MM.1S (cell line): ENCODE data around the gene MEGF8.
"Not testable (repeated sequence)": the region's sequence is repeated elsewhere in the genome, so short reads cannot be mapped to it uniquely, and the experiment has no call there.

ENCODE experiments used
- CTCF ChIP-seq: fragments of 300-600 bp; sonication (generic); IDR thresholded peaks from 2 replicates; pipeline ENCODE4 v1.5.1; 2016; ENCODE audit warnings: antibody characterized with exemption, low read length, mixed read lengths
- EZH2 ChIP-seq: fragments of 300-600 bp; sonication (generic); optimal IDR thresholded peaks from 2 replicates; pipeline ENCODE3; 2017; ENCODE audit warnings: low read depth, mild to moderate bottlenecking, antibody characterized with exemption, low read length, mixed read lengths
- EZH2phosphoT487 ChIP-seq: fragments of 300-600 bp; sonication (generic); IDR thresholded peaks from 2 replicates; pipeline ENCODE4 v1.6.1; 2018; ENCODE audit warnings: antibody characterized with exemption, low read length

DNA sequence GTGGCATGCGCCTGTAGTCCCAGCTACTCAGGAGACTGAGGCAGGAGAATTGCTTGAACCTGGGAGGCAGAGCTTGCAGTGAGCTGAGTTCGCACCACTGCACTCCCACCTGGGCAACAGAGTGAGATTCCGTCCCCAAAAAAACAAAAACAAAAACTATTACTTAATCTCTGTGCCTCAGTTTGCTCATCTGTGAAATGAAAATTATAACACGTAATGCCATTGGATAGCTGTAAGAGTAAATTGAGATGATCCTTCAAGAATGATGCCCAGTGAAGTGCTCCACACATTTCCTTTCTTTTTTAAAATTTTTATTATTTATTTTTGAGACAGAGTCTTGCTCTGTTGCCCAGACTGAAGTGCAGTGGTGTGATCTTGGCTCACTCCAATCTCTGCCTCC, 14.5 kb downstream of the MEGF8 start:
- TF ChIP-seq EZH2, CTCF, EZH2phosphoT487: not testable (repeated sequence)
